ENCODE measurements around the gene C16orf92.

Gene C16orf92

DNA sequence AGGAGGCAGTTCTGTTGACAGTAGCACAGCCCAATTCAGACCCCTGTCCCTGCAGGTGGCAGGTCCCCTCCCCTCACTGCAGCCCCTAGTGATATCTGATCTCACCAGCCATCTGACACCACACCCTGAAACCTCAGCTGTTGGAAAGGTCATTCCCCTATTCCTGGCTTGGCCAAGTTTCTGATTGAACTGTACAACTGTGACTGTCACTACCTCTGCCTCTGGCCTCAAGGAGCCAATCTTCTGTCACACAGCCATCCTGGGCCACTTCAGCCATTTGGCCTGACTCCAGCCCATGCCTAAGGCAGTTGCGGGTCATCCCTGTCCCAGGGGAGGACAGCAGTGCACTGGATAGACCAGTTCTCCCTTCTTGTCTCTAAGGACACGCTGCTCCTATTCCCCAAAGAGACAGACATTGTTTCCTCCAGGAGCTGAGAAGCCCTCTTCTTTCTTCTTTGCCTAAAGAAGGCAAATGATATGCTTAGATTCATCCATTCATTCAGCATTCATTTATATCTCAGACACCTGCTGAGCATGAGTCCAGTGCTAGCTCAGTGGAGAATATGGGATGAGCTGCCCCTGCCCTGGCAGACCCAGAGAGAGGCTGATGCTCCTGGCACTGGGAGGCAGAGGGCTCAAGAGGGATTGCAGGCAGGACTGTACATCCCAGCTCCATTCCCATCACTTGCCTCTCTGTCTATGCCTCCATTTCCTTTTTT is 38.0 kb downstream of the C16orf92 start:
- no peak for DNase-seq (ENCODE audit: low spot score)

DNA sequence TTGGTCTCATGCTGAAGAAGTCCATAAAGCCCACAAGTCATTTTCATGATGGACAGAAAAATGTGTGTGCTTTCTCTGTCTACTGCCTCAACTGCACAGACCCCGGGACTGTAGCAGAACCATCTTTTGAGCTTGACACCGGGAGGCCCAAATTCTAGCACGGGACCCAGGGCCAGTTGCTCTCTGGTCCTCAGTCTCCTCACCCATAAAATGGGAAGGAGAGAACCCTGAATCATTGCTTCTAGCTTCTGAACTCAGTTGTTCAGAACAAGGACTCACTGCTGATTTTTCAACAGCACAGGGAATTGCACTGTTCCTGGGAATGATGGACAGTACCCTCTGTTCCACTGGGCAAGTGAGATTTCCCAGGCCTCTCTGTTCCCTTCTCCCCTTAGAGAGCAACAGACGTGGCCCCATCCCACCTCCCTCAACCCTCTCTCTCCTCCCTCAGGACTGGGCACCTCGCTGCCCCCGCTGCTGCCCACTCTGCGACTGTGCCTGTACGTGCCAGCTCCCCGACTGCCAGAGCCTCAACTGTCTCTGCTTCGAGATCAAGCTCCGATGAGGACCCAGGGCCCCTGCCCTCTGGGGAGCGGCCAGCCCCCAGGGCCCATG is 40.4 kb downstream of the C16orf92 start:
- DNase-seq (ENCODE audit: low spot score), result no peak

DNA sequence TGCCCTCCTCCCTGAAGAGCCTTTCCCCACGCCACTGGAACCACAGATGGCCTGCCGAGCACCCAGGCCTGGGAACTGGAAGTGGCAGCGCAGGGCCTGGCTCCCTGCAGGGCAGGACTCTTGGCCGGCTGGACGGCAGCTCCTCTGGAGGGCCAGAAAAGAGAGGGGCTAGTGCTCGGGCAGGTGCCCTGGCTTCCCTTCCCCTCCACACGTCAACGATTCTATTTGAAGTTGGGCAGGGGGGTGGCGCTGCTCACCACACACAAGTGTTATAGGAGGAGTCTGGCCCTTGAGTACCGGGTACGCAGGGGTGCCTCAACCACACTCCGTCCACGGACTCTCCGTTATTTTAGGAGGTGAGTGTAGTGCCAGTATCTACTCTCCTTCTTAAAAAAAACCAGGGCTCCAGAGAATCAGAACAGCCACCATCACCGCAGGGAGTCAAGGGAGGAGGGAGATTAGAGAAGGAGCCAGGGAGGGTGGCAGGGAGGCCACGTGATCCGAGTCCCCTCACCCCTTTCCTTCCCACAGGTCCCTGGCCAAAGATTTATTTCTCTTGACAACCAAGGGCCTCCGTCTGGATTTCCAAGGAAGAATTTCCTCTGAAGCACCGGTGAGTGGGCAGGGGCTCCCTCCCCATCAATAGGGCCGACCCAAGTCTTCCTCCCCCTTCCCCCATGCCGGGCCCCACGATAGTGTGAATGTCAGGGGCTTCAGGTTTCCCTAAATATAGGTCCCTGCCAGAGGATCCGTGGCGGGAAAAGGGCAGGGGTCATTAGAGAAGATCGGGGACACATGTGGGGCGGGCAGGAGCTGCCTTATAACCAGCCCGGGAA is 41.1 kb downstream of the C16orf92 start:
- DNase-seq (ENCODE audit: low spot score), result peak; percentile 87

DNA sequence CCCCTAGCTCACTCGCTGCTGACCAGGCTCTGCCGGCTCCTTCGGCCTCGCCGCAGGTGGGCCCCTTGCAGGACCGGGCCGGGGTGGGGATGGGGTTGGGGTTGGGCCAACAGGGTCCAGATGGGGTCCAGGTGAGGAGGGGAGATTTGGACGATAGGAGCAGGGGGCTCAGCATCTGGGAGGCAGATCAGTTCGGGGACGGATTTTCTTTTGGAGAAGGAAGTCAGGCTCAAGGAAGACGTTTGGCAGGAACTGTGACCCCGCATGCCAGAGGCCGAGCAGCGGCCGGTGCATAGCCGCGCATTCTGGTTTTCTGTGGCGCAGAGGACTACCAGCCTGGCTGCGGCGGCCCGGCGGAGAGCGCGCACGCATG is 41.7 kb downstream of the C16orf92 start:
- DNase-seq (ENCODE audit: low spot score), result no peak

DNA sequence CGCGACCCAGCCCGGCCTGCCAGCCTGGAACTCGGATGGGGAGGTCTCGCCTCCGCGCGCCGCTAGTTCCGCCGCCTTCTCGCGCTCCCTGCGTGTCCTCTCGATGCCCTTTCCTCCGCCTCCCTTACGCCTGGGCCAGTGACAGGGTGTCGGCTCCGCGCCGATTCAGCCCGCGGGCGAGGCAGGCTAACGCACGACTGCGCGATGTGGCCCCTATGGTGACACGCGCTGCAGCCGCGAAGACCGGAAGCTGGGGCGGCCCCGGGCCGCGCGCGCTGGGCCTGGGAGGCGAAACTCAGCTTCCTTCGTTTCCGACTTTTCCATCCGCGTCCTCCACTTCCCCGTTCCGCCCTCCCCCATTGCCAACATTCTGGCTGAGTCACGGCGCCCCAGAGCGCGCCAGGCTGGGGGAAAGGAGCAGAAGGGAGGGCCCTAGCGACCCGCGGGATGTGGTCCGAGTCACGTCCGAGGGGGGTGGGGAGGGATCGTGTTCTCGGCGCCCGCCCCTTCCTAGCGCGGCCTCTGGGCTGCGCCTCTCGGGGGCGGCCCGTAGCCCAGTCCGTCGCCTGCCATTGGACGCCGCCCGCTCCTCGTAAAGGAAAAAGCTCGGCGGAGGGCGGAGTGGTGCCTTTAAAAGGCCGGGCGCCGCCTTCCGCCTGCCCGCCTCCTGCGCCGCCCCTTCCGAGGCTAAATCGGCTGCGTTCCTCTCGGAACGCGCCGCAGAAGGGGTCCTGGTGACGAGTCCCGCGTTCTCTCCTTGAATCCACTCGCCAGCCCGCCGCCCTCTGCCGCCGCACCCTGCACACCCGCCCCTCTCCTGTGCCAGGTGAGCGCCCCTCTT is 42.3 kb downstream of the C16orf92 start, which contains the start of gene ALDOA:
TSS of gene ALDOA (plus strand) at position 659 of the 841 bp plus-strand sequence. CDS start 1,138 bp downstream, outside the sequence.
- DNase-seq (ENCODE audit: low spot score), result peak; percentile 98

DNA sequence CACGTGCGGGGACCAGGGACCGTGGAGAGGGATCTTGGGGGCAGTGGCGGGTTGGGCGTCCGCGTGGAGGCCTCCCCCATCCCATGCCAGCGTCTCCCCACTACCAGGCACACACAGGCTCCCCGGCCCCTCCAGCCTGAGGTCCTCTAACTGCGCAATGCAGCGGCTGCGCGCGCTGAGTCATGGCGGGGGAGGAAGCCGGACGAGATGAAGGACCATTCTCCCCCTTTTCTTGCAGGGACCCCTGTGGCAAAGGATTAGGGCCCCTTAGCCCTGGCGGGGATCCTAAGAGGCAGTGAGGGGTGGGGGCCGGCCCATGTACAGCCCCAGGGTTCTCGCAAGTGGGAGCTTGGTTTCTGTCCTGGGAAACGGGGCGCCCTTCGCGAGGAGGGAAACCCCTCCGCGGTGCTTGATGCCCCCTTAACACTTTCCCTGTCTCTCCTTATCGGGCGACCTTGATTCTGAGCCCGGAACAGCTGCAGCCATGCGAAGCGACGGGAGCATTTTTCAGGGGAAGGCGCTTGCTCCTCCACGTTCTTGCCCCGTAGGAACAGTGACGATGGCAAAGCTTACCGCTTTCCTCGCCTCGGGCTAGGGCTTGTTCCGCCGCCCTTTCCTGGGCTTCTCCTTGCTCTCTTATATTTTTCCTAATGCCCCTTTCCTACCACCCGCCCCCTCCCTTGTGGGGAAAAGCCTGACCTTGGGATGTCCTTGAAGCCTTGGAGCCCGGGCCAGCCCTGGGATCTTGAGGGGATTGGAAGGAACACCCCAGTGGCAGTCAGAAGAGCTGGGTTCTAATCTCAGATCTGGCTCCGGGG is 43.2 kb downstream of the C16orf92 start:
- DNase-seq (ENCODE audit: low spot score), result no peak

DNA sequence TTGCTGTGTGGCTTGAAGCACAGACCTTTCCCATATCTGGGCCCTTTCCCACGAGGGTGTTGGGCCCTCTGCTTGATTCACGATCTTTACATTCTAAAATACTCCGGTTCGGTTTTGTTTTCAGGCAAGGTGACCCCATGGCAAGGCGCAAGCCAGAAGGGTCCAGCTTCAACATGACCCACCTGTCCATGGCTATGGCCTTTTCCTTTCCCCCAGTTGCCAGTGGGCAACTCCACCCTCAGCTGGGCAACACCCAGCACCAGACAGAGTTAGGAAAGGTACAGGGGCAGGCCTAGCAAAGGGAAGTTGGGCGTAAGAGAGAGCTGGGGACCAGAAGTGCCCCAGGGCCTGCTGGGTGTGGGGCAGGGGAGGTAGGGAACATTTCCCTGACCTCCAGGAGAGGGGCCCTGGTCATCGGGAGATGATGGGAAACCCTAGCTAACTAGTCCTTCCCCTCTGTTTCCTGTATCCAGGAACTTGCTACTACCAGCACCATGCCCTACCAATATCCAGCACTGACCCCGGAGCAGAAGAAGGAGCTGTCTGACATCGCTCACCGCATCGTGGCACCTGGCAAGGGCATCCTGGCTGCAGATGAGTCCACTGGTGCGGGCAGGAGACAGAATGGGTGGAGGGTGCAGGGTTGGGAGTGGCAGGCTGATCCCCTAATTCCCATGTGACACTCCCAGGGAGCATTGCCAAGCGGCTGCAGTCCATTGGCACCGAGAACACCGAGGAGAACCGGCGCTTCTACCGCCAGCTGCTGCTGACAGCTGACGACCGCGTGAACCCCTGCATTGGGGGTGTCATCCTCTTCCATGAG is 44.0 kb downstream of the C16orf92 start:
- DNase-seq (ENCODE audit: low spot score), result no peak

DNA sequence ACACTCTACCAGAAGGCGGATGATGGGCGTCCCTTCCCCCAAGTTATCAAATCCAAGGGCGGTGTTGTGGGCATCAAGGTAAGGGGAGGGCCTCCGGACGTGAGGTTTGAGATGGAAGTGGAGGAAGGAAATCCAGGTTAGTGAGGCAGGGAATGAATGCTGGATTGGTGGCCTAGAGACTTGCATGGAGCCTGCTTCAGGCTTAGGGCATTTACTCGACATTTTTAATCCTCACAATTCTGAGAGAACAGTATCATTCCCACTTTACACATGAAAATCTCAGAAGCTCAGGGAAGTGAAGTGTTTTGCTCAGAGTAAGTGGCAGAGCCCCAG is 44.6 kb downstream of the C16orf92 start:
- DNase-seq (ENCODE audit: low spot score), result no peak

DNA sequence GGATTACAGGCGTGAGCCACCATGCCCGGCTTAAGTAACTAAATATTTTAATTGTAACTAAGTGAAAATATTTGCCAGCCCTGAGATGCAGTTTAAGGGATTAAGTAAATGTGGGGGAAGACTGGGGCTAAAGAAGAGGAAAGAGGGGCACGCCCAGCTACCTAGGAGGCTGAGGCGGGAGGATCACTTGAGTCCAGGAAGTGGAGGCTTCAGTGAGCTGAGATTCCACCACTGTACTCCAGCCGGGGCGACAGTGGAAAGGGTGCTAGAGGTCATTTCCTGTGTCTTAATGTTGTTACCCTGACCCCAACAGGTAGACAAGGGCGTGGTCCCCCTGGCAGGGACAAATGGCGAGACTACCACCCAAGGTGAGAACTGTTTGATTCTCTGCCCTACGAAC is 45.3 kb downstream of the C16orf92 start:
- DNase-seq (ENCODE audit: low spot score), result no peak

DNA sequence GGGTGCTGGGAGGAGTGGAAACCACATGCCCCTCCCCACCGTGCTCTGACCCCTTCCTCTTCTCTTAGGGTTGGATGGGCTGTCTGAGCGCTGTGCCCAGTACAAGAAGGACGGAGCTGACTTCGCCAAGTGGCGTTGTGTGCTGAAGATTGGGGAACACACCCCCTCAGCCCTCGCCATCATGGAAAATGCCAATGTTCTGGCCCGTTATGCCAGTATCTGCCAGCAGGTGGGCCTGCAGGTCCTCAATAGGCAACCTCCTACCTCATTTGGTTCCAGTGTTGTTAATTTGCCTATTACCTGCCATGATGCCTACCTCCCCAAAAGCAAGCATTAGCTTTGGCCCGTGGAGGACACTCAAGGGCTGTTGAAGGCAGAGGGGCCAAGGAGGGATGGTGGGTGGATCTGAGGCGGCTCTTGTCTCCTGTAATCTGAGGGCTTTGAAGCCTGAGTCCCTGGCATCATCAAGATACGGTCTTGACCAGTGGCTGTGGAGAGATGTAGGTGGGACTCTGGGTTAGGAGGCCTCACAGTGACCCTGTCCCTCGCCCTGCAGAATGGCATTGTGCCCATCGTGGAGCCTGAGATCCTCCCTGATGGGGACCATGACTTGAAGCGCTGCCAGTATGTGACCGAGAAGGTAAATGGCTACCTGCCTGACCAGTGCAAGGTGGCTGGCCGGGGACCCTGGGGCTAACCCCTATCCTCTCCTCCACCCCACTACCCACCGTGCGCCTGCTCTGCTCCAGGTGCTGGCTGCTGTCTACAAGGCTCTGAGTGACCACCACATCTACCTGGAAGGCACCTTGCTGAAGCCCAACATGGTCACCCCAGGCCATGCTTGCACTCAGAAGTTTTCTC is 46.0 kb downstream of the C16orf92 start:
- DNase-seq (ENCODE audit: low spot score), result no peak

DNA sequence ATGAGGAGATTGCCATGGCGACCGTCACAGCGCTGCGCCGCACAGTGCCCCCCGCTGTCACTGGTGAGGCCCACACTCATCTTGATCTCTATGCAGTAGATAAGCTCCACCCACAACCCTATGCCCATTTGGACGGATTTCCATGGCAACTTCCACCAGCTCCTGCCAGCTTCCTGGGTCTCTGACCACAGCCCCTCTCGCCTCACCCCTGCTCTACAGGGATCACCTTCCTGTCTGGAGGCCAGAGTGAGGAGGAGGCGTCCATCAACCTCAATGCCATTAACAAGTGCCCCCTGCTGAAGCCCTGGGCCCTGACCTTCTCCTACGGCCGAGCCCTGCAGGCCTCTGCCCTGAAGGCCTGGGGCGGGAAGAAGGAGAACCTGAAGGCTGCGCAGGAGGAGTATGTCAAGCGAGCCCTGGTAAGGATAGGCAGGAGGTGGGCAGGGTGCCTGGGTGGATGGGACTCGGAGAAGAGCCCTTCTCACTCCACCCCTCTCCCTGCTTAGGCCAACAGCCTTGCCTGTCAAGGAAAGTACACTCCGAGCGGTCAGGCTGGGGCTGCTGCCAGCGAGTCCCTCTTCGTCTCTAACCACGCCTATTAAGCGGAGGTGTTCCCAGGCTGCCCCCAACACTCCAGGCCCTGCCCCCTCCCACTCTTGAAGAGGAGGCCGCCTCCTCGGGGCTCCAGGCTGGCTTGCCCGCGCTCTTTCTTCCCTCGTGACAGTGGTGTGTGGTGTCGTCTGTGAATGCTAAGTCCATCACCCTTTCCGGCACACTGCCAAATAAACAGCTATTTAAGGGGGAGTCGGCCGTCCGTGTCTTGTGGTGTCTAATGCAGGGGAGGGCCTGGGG is 46.8 kb downstream of the C16orf92 start:
- no peak for DNase-seq (ENCODE audit: low spot score)

DNA sequence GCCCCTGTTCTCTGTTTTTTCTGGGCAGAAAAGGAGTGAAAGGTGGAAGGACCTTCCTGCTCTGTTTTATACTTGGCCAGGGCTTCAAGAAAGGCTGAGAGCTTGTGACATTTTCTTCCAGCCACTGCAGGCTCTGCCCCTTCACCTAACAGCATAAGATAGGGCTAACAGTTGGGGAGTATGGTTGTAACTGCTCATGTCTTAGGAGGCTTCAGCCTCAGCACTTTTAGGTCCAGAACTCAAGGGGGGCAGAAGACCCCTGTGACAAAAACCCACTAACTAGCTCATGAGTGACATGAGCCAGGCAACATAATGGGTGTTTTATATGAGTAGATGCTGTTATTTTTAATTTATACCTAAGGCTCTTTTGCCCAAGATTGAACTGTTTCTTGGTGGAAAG is 47.5 kb downstream of the C16orf92 start:
- no peak for DNase-seq (ENCODE audit: low spot score)

Data from globus pallidus (tissue), 1 donor.